Cardiac fibroblast (primary cell): ENCODE measurements around the gene PAH.

Experiments used
- DNase-seq, 2 donors: peaks; one replicate each; pipeline versions ENCODE4 v3.0.0 to v3.0.0-alpha.2; 2010; ENCODE audit warnings: low read depth in 2 of 2
- H3K4me3 ChIP-seq, 2 donors: replicated peaks in 1 of 2; 1 replicate in 1 of 2; 2 replicates in 1 of 2; pipeline ENCODE4 v1.5.1; 2011; ENCODE audit warnings: low read depth in 2 of 2, low read length in 2 of 2, mild to moderate bottlenecking in 2 of 2, moderate library complexity in 1 of 2
- CTCF ChIP-seq: IDR thresholded peaks from one replicate; pipeline ENCODE4 v1.5.1; 2011; ENCODE audit warnings: low read depth, mild to moderate bottlenecking, low read length, inconsistent platforms

PAH gene

GRCh38 chr12:102957339-102958050 is 40.5 kb upstream of the PAH start, which contains the start of gene ASCL1:
ASCL1 (plus strand) TSS chr12:102957674; CDS start chr12:102958245, 571 bp downstream.
- peak within 1 kb of the TSS; percentile 32 to 36 for H3K4me3 ChIP-seq
- peak; percentile 27 to 46 for DNase-seq
- no peak for TF ChIP-seq CTCF

GRCh38 chr12:102956738-102957327 is 39.8 kb upstream of the PAH start:
- TF ChIP-seq CTCF = no peak
- no peak overlapping the region for H3K4me3 ChIP-seq
- DNase-seq = no peak

- H3K4me3 ChIP-seq = no peak overlapping the region
- no peak for DNase-seq
- TF ChIP-seq CTCF = no peak
Observed at GRCh38 chr12:102955926-102956737, 39.1 kb upstream of the PAH start.

GRCh38 chr12:102954134-102954533 is 37.1 kb upstream of the PAH start:
- no peak overlapping the region for H3K4me3 ChIP-seq
- TF ChIP-seq CTCF = no peak
- no peak for DNase-seq

- no peak overlapping the region for H3K4me3 ChIP-seq
- no peak for DNase-seq
- TF ChIP-seq CTCF = no peak
Observed at GRCh38 chr12:102953221-102953620, 36.2 kb upstream of the PAH start.

GRCh38 chr12:102951841-102952240 is 34.8 kb upstream of the PAH start:
- H3K4me3 ChIP-seq = no peak overlapping the region
- no peak for DNase-seq
- no peak for TF ChIP-seq CTCF
